Gastrocnemius medialis (tissue), 4 donors: ENCODE results near the gene ASAP2. TPM values are rescaled to one million over a fixed set of nuclear protein-coding genes. Genes with fewer than 3 reads are reported as not detected.
A peak's percentile ranks its signal among the peaks of the same experiment; 100 is the strongest.

Experiments used
- ATAC-seq, 2 donors: fragments of 150-250 bp; one replicate each; pipeline ENCODE4 v1.9.1; 2016
- DNase-seq, 2 donors: peaks; one replicate each; pipeline ENCODE4 v3.0.0-alpha.2; 2019
- H3K27ac ChIP-seq, 4 donors: fragments of 200-600 bp; sonication (generic); 1 replicate in 1 of 4; 2 replicates in 3 of 4; pipeline ENCODE4 v1.5.1; 2016 to 2018; ENCODE audit warnings: mild to moderate bottlenecking in 2 of 4, moderate library complexity in 1 of 4
- H3K27me3 ChIP-seq, 3 donors: fragments of 200-600 bp; sonication (generic) in 2 of 3; 1 replicate in 1 of 3; 2 replicates in 2 of 3; pipeline versions ENCODE4 v1.5.1 to v1.6.0; 2016 to 2019; ENCODE audit warnings: mild to moderate bottlenecking in 1 of 3, moderate library complexity in 1 of 3
- H3K36me3 ChIP-seq, 2 donors: fragments of 200-600 bp; sonication (generic) in 1 of 2; one replicate each; pipeline ENCODE4 v1.5.1; 2017 to 2018
- H3K4me1 ChIP-seq, 2 donors: fragments of 200-600 bp; sonication (generic) in 1 of 2; one replicate each; pipeline ENCODE4 v1.5.1; 2016 to 2017; ENCODE audit warnings: mild to moderate bottlenecking in 2 of 2
- H3K4me3 ChIP-seq, 4 donors: fragments of 200-600 bp; sonication (generic) in 3 of 4; 1 replicate in 1 of 4; 2 replicates in 3 of 4; pipeline ENCODE4 v1.5.1; 2016 to 2019; ENCODE audit warnings: mild to moderate bottlenecking in 2 of 4
- H3K9me3 ChIP-seq, 3 donors: fragments of 200-600 bp; sonication (generic) in 2 of 3; 1 replicate in 1 of 3; 2 replicates in 2 of 3; pipeline ENCODE4 v1.5.1; 2016 to 2019
- CTCF ChIP-seq, 5 experiments: fragments of 450-650 bp in 3 of 5; fragments of 200-600 bp in 2 of 5; sonication (generic) in 2 of 5; IDR thresholded peaks in 4 of 5; conservative IDR thresholded peaks in 1 of 5; 1 replicate in 4 of 5; 2 replicates in 1 of 5; pipeline ENCODE4 v1.5.1; 2016 to 2019; ENCODE audit warnings: antibody characterized with exemption in 5 of 5, mild to moderate bottlenecking in 3 of 5, moderate library complexity in 3 of 5
- POLR2A ChIP-seq, 2 donors: fragments of 450-650 bp; IDR thresholded peaks; one replicate each; pipeline ENCODE4 v1.6.1; 2017; ENCODE audit warnings: antibody characterized with exemption in 2 of 2, mild to moderate bottlenecking in 2 of 2, moderate library complexity in 2 of 2
- in situ Hi-C, 4 donors: fragments of 200-750 bp; cut with MboI; loops; one replicate each; pipeline versions ENCODE4 v1.15.0 to v1.8.0; 2017; ENCODE audit warnings: low sequenced_read_pairs in 4 of 4
- intact Hi-C: fragments of 100-400 bp; cut with DNase I; formaldehyde crosslinking; loops from one replicate; pipeline ENCODE4 v1.15.1; 2023; ENCODE audit warnings: low total_unique reads
- total RNA-seq, 4 donors: library from RNA; depleted of rRNA; stranded (reverse); fragments of >200 nt; gene quantifications; one replicate each; pipeline versions ENCODE4 v1.1.0 to v1.2.3, GENCODE V29; 2016

The ASAP2 gene
- total RNA-seq, 4 donors from 2014 or later: 1.9 to 4.0 (median 3.4) TPM

DNA sequence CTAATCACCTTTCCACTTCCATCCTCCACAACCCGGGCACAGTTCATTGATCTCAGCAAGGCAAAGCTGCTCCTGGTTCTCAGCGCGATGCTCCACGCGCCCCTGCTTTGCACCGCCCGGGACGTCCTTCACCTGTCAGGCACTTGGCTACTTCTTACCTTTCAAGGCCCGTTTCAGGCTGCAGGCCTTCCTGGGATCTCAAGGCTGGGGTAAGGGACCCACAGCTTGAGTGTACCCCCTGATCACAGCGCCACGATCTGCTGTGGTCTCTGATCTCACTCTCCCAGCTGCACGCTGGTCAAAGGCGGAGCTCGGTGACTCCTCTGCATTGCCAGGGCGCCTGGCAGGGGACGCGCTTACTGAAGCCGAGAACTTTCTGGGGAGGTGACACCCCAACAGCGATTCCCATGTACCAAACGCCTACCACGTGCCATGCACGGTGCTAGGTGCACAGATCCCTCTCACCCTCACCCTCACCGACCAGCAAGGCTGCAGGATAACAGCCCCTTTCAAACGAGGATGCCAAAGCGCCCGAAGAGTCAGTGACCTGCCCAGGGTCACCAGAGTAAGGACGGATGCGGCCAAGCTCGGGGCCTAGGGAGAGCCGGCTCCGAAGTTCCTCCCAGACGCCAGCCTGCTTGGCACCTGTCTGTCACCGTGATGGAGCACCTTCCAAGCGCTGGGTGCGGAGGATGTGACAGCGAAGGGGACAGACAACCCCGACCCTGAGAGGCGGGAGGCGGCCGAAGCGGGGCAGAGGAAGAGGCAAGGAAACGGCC, 215.9 kb downstream of the ASAP2 start:
- DNase-seq (no peak), ATAC-seq (peak; percentile 32 to 33)
- Histone ChIP-seq H3K4me3 (peak overlapping the region; percentile 84 to 99 (median 98)), H3K9me3 (no peaks in the 10 kb centered on the region), H3K27me3 (no peaks in the 10 kb centered on the region), H3K27ac (peak overlapping the region; percentile 82 to 96 (median 91)), H3K36me3 (peaks cover 0 to 7% of the 10 kb centered on the region in 2 donors), H3K4me1 (peaks cover 27 to 29% of the 10 kb centered on the region in 2 donors)
- in situ Hi-C loops (loop anchor here in 1 of 4 donors (5.0 kb wide), 1 partner anchor 280 kb away; no protein-coding TSS in a partner anchor), intact Hi-C loops (loop anchor here (1.0 to 10.0 kb wide), 7 partner anchors 52 to 622 kb away; partner anchors contain the start of genes ADAM17, ASAP2, IAH1 and KLF11)
- TF ChIP-seq CTCF (IDR thresholded peaks at IDR 0.05 in 4 of 5, conservative IDR thresholded peaks at IDR 0.05 in 1 of 5) (no peak), POLR2A (IDR thresholded peaks at IDR 0.05) (no peak)

DNA sequence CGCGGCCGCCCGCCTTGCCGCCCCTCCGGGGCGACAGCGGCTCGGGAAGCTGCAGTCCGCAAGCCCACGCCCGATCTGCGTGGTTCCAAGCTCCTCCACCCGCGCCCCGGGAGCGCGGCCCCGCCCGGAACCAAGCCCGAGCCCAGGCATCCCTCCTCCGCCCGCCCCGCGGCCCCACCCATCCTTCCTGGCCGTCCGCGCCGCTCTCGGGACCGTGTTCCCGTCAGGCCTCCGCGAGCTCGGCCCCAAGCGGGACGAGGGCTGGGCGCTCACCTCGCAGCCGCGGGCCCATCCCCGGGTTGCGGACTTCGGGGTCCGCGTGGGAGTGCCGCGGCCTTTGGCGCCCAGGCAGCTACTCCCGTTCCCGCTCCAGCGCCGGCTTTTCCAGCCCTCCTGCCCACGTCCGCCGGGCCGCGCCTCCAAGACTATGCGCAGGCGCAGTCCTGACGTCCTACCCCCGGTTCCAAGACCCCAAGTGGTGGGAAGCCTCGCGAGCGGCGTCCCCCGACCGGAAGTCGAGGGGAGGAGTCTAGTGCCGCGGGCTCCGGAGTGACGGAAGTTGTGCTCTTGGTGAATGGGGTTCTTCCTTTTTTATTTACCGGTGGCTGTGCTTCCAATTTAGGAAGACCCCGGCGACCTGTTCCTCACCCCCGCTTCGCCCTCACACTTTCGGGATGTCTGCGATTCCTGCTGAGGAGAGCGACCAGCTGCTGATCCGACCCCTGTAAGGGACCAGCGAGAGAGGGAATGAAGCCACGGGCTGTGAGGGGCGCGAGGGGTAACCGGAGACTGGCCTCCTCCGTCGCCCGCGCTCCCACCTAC, 216.7 kb downstream of the ASAP2 start, which contains the start of the genes CPSF3 and ITGB1BP1:
TSS of gene CPSF3 (plus strand) at position 555 of the 822 bp plus-strand sequence. CDS start at position 675, 120 bp downstream.
TSS of gene ITGB1BP1 (minus strand) at position 429 of the 822 bp plus-strand sequence. CDS start 4,831 bp downstream, outside the sequence.
- Histone ChIP-seq H3K36me3 (peaks cover 0 to under 1% of the 10 kb centered on the region in 2 donors), H3K4me3 (peak within 1 kb of the TSS; percentile 84 to 99 (median 98)), H3K27ac (peak within 1 kb of the TSS; percentile 82 to 96 (median 91)), H3K9me3 (no peaks in the 10 kb centered on the region), H3K27me3 (no peaks in the 10 kb centered on the region), H3K4me1 (peaks cover 27 to 29% of the 10 kb centered on the region in 2 donors)
- TF ChIP-seq POLR2A (IDR thresholded peaks at IDR 0.05): peak; percentile 55 to 60
- TF ChIP-seq CTCF (IDR thresholded peaks at IDR 0.05 in 4 of 5, conservative IDR thresholded peaks at IDR 0.05 in 1 of 5): peak in 3 of 5 experiments; percentile 11 to 35 (median 27)
- DNase-seq (peak; percentile 94 to 96), ATAC-seq (peak; percentile 93 to 96)
- in situ Hi-C loops: loop anchor here in 1 of 4 donors (5.0 kb wide), 1 partner anchor 281 kb away; no protein-coding TSS in a partner anchor
- intact Hi-C loops: loop anchor here (1.0 to 10.0 kb wide), 7 partner anchors 51 to 621 kb away; partner anchors contain the start of genes ADAM17, ASAP2, IAH1 and KLF11

DNA sequence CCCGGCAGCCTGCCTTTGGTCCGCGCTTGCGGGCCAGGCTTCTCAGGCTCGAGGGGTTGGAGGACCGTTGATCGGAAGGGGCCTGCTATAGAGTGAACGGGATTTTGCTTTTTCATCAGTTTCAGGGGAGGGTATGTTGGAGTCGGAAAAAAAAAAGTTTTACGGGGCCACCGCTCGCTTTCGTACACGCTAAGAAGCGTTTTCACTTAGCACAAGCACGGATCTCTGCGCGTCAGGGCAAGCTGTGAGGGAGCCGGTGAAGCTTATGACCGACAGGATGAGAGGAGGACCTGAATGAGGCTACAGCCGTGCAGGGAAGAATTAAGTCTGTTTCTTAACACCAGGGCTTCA, 217.3 kb downstream of the ASAP2 start:
- intact Hi-C loops: loop anchor here (1.0 to 10.0 kb wide), 7 partner anchors 51 to 621 kb away; partner anchors contain the start of genes ADAM17, ASAP2, IAH1 and KLF11
- H3K4me3 ChIP-seq: peak overlapping the region; percentile 84 to 99 (median 98)
- no peaks in the 10 kb centered on the region for H3K36me3 ChIP-seq
- no peak for TF ChIP-seq POLR2A (IDR thresholded peaks at IDR 0.05)
- no peak for TF ChIP-seq CTCF (IDR thresholded peaks at IDR 0.05 in 4 of 5, conservative IDR thresholded peaks at IDR 0.05 in 1 of 5)
- peaks cover 27 to 29% of the 10 kb centered on the region in 2 donors for H3K4me1 ChIP-seq
- no peaks in the 10 kb centered on the region for H3K27me3 ChIP-seq
- ATAC-seq: peak; percentile 8 to 10
- DNase-seq: no peak
- in situ Hi-C loops: loop anchor here in 1 of 4 donors (5.0 kb wide), 1 partner anchor 282 kb away; no protein-coding TSS in a partner anchor
- peak overlapping the region; percentile 82 to 96 (median 91) for H3K27ac ChIP-seq
- H3K9me3 ChIP-seq: no peaks in the 10 kb centered on the region
